ENCODE data around the gene CFB. TPM values are rescaled to one million over a fixed set of nuclear protein-coding genes. Genes with fewer than 3 reads are reported as not detected.
A peak's percentile ranks its signal among the peaks of the same experiment; 100 is the strongest.

The CFB gene
- total and polyA plus RNA-seq, 2 of the 13 experiments (the other 11 are each of a cell fraction or from before 2014, with no cell fraction given): 171 to 513 TPM

DNA sequence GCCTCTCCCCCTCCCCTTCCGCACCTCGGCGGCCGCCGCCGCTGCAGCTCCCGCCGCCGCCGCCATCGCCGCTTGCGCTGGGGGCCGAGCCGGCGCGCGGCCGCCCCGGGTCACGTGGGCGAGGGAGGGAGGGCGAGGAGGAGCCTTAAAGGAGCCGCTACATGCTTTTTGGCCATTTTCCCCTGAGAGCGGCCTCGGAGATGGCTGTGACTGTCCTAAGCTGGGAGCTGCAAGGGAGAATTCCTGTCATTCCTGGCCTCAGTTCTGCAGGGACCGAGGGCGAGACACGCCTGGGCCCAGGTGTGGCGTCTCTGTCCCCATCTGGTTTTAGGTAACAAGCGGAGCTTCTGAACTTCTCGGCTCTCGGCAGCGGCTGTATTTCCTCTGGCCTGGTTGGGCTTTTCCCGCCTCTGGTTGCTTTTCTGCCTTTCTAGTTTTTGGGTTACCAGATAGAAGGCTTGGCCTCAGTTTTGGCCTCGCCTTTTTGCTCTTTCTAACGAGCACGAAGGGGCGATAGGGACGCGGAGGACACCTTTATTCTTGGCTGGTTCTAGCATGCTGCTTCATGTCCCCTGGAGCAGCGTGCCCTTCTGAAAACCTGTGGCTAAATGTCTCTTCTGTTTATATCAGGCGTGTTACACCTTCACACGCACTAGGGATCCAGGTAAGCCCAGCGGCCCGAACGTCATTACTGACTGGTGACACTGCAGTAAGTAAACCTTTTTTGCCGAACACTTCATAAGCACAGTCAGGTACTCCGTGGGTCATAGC lies 48.1 kb upstream of the CFB start, which contains the start of gene EHMT2 (continued):
- TF ChIP-seq, protein P1, sequence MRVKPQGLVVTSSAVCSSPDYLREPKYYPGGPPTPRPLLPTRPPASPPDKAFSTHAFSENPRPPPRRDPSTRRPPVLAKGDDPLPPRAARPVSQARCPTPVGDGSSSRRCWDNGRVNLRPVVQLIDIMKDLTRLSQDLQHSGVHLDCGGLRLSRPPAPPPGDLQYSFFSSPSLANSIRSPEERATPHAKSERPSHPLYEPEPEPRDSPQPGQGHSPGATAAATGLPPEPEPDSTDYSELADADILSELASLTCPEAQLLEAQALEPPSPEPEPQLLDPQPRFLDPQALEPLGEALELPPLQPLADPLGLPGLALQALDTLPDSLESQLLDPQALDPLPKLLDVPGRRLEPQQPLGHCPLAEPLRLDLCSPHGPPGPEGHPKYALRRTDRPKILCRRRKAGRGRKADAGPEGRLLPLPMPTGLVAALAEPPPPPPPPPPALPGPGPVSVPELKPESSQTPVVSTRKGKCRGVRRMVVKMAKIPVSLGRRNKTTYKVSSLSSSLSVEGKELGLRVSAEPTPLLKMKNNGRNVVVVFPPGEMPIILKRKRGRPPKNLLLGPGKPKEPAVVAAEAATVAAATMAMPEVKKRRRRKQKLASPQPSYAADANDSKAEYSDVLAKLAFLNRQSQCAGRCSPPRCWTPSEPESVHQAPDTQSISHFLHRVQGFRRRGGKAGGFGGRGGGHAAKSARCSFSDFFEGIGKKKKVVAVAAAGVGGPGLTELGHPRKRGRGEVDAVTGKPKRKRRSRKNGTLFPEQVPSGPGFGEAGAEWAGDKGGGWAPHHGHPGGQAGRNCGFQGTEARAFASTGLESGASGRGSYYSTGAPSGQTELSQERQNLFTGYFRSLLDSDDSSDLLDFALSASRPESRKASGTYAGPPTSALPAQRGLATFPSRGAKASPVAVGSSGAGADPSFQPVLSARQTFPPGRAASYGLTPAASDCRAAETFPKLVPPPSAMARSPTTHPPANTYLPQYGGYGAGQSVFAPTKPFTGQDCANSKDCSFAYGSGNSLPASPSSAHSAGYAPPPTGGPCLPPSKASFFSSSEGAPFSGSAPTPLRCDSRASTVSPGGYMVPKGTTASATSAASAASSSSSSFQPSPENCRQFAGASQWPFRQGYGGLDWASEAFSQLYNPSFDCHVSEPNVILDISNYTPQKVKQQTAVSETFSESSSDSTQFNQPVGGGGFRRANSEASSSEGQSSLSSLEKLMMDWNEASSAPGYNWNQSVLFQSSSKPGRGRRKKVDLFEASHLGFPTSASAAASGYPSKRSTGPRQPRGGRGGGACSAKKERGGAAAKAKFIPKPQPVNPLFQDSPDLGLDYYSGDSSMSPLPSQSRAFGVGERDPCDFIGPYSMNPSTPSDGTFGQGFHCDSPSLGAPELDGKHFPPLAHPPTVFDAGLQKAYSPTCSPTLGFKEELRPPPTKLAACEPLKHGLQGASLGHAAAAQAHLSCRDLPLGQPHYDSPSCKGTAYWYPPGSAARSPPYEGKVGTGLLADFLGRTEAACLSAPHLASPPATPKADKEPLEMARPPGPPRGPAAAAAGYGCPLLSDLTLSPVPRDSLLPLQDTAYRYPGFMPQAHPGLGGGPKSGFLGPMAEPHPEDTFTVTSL (CRISPR knock-in tag; IDR thresholded peaks at IDR 0.05; ENCODE audit: borderline replicate concordance): no peak
- TF ChIP-seq, protein P2, sequence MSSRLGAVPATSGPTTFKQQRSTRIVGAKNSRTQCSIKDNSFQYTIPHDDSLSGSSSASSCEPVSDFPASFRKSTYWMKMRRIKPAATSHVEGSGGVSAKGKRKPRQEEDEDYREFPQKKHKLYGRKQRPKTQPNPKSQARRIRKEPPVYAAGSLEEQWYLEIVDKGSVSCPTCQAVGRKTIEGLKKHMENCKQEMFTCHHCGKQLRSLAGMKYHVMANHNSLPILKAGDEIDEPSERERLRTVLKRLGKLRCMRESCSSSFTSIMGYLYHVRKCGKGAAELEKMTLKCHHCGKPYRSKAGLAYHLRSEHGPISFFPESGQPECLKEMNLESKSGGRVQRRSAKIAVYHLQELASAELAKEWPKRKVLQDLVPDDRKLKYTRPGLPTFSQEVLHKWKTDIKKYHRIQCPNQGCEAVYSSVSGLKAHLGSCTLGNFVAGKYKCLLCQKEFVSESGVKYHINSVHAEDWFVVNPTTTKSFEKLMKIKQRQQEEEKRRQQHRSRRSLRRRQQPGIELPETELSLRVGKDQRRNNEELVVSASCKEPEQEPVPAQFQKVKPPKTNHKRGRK (CRISPR knock-in tag; IDR thresholded peaks at IDR 0.05): no peak
- TF ChIP-seq BORCS8-MEF2B (CRISPR knock-in tag; IDR thresholded peaks at IDR 0.05) (no peak; the same call in 1 of the 2 replicates), ZBTB7B (CRISPR knock-in tag; IDR thresholded peaks at IDR 0.05) (no peak; the same call in 1 of the 2 replicates), ZNF570 (CRISPR knock-in tag; IDR thresholded peaks at IDR 0.05; ENCODE audit: borderline replicate concordance) (no peak), SALL2 (CRISPR knock-in tag; IDR thresholded peaks at IDR 0.05) (no peak), LCORL (IDR thresholded peaks at IDR 0.05) (no peak), LCORL (CRISPR knock-in tag; IDR thresholded peaks at IDR 0.05) (0 out of 2 replicates have a peak, but pooled peaks have one; percentile 40), JUN (CRISPR knock-in tag; IDR thresholded peaks at IDR 0.05) (no peak), JDP2 (CRISPR knock-in tag; IDR thresholded peaks at IDR 0.05; ENCODE audit: borderline replicate concordance) (no peak), ZNF788 (CRISPR knock-in tag; IDR thresholded peaks at IDR 0.05; ENCODE audit: borderline replicate concordance) (no peak), RNF2 (conservative IDR thresholded peaks at IDR 0.05; ENCODE audit: low read depth) (no peak), ZNF7 (CRISPR knock-in tag; IDR thresholded peaks at IDR 0.05) (no peak), ZNF841 (CRISPR knock-in tag; IDR thresholded peaks at IDR 0.05; ENCODE audit: borderline replicate concordance) (no peak)
- TF ChIP-seq, protein P3, sequence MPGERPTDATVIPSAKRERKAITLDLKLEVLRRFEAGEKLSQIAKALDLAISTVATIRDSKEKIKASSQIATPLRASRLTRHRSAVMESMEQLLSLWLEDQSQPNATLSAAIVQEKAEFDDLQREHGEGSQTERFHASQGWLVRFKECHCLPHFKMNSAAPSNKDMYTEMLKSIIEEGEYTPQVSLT (CRISPR knock-in tag; IDR thresholded peaks at IDR 0.05; ENCODE audit: borderline replicate concordance, low read depth): no peak
- TF ChIP-seq, protein P4, sequence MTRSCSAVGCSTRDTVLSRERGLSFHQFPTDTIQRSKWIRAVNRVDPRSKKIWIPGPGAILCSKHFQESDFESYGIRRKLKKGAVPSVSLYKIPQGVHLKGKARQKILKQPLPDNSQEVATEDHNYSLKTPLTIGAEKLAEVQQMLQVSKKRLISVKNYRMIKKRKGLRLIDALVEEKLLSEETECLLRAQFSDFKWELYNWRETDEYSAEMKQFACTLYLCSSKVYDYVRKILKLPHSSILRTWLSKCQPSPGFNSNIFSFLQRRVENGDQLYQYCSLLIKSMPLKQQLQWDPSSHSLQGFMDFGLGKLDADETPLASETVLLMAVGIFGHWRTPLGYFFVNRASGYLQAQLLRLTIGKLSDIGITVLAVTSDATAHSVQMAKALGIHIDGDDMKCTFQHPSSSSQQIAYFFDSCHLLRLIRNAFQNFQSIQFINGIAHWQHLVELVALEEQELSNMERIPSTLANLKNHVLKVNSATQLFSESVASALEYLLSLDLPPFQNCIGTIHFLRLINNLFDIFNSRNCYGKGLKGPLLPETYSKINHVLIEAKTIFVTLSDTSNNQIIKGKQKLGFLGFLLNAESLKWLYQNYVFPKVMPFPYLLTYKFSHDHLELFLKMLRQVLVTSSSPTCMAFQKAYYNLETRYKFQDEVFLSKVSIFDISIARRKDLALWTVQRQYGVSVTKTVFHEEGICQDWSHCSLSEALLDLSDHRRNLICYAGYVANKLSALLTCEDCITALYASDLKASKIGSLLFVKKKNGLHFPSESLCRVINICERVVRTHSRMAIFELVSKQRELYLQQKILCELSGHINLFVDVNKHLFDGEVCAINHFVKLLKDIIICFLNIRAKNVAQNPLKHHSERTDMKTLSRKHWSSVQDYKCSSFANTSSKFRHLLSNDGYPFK (CRISPR knock-in tag; IDR thresholded peaks at IDR 0.05; ENCODE audit: borderline replicate concordance): no peak; the same call in 1 of the 2 replicates
- TF ChIP-seq, protein P5, sequence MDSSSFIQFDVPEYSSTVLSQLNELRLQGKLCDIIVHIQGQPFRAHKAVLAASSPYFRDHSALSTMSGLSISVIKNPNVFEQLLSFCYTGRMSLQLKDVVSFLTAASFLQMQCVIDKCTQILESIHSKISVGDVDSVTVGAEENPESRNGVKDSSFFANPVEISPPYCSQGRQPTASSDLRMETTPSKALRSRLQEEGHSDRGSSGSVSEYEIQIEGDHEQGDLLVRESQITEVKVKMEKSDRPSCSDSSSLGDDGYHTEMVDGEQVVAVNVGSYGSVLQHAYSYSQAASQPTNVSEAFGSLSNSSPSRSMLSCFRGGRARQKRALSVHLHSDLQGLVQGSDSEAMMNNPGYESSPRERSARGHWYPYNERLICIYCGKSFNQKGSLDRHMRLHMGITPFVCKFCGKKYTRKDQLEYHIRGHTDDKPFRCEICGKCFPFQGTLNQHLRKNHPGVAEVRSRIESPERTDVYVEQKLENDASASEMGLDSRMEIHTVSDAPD (CRISPR knock-in tag; IDR thresholded peaks at IDR 0.05): no peak
